GM19239 (cell line): ENCODE results near the gene FBXL7.

Experiments used
- DNase-seq: peaks from one replicate; pipeline ENCODE4 v3.0.0; 2011; ENCODE audit warnings: low spot score; ENCODE audit not compliant: insufficient read length
- FAIRE-seq: peaks from 2 replicates; lab custom pipeline; 2011; peaks lifted over from hg19 to GRCh38; lab: Jason Lieb, UNC

Gene FBXL7

DNA sequence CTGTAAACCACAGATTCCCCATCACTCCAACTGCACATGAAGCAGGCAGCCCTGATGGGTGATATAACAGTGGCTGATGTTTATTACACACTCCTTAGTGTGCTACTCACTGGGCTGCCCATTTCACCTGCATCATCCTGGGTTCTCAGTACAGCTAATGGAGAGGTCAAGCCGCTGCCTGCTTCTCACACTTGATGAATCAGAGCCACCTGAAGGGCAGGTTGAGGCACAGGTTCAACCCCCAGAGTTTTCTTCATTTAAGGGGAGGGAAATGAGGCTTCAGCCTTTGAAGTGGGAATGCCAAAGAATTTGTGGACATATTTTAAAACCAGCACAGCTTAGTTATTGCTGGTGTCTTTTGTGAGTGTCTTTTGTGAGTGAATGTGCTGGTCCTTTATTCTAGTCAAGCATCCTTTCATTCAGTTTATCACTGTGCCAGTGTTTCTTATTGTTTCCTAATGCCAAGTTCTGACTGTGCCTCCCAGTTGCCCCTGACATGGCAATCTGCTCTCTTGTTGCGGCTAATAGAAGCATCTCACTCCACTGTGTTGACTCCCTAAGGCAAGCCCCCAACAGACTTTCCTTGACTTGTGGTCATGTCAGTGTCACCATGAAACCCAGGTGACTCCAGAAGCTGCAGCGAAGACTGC lies 109.2 kb downstream of the FBXL7 start:
- DNase-seq, result no peak

DNA sequence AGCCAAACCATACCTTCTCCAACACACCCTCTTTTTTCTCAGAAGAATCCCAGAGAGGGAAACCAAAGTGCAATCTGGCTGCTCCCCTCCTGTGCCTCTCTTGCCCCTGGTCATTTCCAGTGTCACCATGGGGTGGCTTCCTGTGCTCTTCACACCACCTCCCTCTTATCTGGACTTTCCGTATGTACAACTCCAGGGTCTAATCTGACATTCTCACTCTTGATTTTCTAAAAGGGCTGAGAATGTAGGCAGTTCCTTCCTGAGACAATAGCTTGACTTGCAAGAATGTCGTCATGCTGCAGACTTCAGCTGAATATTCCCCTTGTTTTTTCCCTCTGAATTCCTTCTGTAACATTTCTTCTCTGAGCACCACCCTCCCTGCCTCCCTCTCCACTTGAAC lies 110.2 kb downstream of the FBXL7 start:
- no peak for DNase-seq
- no peak for FAIRE-seq

More for the DNA sequence above, 109.2 kb downstream of the FBXL7 start:
- no peak for FAIRE-seq

DNA sequence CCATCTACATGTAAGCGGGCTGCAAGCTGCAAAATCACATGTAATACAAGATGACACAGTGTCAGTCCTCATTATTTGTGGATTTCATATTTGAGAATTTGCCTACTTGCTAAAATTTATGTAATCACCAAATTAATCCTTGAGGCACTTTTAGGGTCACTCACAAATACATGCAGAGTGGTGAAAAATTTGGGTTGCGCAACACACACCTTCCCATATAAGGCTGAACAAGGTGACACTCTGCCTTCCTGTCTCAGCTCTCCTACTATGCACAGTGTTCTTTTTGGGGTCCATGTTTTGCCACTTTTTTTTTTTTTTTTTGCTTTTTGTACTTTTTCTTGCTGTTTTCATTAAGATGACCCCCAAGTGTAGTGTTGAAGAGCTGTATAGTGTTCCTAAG lies 111.0 kb downstream of the FBXL7 start:
- DNase-seq (no peak), FAIRE-seq (no peak)

DNA sequence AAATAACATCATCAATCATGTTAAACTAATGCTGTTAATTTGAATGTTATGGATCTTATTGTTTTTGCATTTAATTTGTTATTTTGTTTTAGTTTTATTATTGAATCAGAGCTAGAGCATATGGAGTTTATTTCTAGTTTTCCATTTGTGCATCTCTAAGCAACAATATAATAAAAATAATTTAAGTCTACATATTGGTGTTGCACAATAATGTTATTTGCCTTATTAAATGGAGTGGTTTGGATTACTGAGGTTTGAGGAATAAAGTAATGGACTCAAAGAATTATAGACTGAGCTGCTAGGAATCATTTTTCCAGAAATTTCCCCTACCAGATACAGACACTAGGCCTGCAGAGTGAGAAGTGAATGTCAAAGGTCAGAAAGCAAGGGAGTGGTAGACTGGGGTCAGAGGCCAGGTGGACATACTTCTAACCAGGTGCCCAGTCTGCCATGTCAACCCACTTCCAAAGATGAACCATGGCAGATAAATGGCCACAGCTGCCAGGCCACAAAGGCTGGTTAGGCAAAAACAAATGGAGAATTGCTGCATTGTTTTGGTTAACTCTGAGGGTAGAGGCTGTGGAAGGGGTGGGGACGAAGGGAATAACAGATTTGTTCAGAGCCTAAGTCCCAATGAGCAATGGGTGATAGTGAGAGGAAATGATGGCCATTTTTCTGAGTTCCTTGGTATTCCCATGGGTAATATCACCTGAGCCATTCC lies 113.1 kb downstream of the FBXL7 start:
- DNase-seq (no peak), FAIRE-seq (no peak)

DNA sequence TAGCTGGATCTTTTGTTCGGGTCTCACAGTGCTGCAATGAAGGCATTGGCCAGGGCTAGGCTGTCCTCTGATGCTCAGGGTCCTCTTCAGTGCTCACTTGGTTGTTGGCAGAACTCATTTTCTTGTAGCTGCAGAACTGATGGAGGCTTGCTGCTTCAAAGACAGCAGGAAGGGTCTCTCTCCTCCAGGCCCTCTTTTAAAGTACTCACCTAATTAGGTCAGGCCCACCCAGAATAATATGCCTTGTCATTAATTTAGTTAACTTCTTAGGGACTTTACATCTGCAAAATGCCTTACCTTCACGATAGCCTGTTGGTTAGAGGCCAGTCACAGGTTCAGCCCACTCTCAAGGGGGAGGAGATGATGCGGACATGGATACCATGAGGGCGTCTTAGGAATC lies 114.7 kb downstream of the FBXL7 start:
- no peak for DNase-seq
- FAIRE-seq, result no peak

DNA sequence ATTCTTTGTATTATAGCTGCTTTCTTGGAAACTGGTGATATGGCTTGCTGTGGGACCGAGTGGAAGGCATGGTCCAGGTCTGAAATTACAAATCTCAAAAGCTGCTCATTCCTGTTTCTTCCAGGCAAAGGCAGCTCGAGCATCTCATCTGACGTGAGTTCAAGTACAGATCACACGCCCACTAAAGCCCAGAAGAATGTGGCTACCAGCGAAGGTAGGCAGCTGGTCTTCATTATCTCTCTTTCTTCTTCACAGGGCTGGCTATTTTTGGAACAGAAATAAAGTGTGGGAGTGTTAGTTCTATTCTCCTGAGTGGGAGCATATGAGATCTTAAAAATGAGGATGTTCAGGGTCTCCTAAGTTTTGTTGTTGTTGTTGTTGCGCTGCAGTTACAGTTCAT lies 115.9 kb downstream of the FBXL7 start:
- FAIRE-seq, result no peak
- DNase-seq, result no peak

DNA sequence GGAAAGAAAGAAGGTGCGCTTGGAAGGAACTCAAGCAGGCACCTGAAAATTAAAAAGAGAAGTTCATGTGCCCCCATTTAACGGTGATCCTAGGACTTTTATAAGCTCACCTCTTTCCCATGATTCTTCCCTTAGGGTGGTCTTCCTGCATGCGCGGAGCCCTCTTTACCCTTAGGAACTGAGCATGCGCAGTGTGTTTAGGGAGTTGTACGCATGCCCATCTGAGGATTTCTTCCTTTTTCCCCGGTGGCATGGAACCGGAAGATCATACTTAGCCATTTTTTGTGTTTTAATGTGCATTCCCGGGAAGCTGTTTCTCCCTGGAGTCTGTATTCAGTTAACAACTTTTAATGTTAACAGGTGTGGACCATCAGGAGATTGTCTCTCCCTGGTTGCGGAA lies 119.0 kb downstream of the FBXL7 start:
- no peak for FAIRE-seq
- DNase-seq, result no peak

DNA sequence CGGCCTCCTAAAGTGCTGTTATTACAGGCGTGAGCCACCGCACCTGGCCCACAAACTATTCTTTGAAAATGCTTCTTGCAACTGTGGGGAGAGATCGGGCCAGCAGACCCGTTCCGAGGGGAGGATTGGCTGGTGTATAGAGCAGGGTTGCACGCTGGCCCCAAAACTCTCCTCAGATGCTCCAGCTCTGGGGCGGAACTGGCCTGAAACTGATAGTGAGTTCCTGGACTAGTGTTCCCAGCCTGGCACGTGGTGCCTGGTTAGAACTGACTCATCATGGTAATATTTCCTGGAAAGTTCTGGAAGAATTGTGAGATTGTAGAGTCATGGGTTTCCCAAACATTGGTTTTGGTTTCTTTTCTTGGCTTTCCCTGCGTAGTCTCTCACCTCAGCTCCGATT lies 120.5 kb downstream of the FBXL7 start:
- FAIRE-seq (no peak), DNase-seq (no peak)

DNA sequence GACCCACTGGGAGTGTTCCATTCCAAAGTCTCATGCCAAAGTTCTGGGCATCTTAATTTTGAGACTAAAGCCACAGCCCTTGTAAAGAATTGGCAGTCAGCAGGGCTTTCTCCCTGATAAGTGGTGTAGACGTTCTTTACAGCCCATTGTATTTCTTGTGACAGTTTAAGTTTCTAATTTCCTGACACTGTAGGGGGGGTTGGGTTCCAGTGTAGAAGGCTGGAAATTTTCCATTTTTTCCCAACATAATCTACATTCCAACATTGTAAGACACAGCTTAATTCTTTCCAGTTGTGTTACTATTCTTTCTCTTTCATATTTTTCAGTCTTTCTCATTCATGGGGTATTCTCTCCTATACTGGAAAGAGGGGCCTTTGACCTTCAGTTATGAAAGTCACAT lies 121.1 kb downstream of the FBXL7 start:
- FAIRE-seq (no peak), DNase-seq (no peak)

DNA sequence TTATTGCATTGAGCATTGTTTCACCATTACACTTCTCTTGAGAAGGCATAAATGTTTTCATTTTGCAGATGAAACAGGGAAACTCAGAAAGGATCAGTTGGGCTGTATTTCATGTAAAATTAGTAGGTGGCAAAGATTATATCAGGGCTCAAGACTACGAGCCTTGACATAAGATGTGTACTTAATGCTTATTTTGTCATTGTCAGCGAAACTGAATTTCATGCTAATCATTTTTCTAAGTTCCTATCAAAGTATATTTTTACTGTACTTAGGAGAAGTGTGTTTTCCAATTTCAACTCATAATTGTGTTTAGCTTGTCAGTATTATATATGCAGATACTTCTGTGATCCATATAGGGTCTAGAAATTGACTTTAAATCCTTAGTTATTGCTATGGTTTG lies 123.8 kb downstream of the FBXL7 start:
- FAIRE-seq (no peak), DNase-seq (no peak)

DNA sequence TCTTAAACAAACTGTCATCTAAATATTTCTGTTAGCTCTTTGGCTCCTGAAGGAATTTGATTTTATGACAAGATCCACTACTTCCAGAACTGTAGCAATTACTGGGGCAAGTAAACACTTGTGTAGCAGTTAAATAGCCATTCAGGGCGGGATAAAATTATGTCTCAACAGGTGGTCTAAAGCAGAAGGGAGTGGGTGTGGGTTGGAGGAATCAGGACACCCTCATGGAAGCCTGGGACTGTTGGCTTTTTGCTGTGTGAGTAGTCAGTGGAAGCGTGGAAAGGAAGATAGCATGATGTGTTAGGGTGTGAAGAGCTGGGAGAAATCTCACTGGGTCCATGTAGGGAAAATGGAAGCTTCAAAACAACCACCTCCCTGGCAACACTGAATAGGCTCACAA lies 127.1 kb downstream of the FBXL7 start:
- DNase-seq (no peak), FAIRE-seq (no peak)

DNA sequence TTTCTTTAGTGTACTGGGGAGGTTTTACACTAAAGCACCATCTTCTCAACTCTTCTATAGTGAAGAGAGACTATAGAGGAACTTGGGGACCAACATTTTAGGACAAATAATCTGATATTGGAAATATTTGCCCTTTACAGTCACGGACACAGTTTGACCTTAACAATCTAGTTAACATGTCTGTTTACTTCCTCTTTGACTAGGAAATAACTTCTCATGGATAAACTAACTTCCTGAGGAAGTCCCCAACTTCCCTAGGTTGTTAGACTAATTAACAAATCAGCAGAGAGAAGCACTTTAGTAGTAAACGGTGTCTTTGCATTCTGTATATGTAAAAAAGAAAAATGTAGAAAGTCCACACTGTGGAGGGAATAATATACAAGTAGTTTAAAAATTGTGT lies 127.7 kb downstream of the FBXL7 start:
- no peak for FAIRE-seq
- no peak for DNase-seq

DNA sequence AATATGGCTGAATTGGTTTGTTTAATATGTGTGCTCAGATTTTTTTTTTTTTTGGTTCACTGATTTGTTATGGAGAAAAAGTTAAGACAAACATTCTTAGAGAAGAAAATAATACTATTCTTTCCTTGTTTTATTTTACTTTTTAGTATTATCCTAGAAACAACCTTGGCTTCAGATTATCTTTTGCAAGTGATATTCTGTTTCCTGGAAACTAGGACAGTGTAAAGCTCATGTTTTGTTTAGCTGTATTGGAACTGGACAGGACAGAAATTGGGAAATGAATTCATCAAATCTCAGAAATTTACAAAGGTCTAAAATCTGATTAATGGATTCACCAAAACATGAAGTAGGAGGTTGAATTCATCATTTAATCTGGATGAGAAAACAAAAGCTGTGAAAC lies 130.5 kb downstream of the FBXL7 start:
- FAIRE-seq, result no peak
- DNase-seq, result no peak

DNA sequence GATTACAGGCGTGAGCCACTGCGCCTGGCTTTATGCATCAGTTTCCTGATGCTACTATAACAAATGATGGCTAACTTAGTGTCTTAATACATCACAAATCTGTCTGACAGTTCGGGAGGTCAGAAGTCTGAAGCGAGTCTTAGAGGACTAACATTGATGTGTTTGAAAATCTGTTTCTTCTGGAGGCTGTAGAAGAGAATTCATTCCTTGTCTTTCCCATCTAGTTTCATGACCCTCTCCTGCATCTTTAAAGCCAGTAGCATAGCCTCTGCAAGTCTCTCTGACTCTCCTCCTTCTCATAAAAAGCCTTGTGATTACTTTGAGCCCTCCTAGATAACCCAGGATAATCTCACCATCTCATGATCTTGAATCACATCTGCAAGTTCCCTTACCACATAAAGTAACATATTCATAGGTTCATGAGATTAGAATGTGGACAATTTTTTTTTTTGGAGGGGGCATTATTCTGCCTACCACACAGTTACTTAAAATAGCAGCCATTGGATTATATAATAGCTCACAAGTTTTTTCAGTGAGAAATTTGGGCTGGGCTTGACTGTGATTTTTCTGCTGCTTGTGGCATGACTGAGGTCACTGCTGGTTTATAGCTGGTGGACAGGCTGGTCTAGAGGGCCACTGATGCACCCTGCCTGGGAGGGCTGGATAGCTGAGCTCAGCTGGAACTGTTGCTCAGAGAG lies 134.8 kb downstream of the FBXL7 start:
- DNase-seq (no peak), FAIRE-seq (no peak)

DNA sequence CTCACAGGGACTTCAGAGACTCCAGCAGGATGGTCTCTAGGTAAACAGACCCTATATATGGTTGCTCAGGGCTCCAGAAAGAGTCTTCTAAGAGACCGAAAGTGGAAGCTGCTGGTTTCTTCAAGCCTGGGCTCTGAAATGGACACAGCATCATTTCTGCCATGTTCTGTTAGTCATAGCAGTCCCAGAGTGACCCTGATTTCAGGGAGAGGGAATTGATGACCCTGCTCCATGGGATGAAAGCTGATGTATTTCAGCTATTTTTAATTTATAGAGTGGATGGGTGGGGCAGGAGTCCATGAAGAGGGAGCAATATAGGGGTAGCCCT lies 135.3 kb downstream of the FBXL7 start:
- no peak for DNase-seq
- FAIRE-seq, result no peak

DNA sequence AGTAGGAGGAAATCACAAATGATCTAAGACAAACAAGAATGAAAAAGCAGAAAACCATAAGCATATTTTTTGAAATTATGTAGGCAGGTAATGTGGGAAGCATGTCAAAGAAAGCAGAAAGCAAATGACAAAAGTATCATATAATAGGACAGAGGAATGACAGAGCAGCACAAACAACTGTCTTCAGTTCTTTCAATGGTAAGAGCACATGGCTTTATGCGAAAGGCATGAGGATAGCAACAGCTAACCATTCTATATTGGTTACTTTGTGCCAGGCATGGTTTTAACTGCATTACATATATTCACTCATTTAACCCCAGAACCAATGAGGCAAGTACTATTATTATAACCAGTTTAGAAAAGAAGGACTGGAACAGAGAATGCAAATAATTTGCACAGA lies 137.4 kb downstream of the FBXL7 start:
- FAIRE-seq, result no peak
- no peak for DNase-seq

DNA sequence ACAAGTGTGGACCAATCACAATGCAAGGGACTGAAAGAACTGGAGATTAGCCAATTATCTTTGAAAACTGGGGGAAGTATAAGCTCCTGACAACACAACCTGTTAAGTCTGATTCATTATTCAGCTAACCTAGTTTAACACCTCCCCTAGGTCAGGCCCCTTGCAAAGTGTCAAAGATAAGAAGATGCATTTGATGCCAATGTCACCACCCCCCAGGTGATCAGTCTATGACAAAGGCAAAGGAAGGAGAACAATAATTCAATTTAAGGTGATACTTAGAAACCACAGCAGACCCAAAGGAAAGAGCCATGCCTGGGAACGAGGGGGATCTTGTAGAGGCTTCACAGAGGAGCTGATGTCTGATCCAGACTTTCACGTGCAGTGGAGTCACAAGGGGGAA lies 137.9 kb downstream of the FBXL7 start:
- FAIRE-seq (no peak), DNase-seq (no peak)

DNA sequence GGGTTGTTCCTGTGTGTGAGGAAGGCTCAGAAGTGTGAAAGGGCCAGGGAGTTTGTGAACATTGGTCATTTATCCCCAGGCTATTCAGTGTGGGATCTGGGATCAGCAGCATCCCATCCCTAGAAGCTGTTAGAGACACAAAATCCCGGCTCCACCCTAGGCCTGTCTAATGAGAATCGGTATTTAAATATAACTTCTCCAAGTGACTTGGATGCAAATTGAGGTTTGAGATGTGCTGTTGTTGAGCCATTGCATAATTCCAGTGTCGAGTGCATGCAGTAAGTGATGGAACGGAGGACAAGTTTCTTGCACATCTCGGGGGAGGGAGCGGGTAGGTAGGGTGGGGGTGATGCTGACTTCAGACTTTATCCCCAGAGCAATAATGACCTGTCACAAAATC lies 138.3 kb downstream of the FBXL7 start:
- DNase-seq, result no peak
- FAIRE-seq, result no peak

DNA sequence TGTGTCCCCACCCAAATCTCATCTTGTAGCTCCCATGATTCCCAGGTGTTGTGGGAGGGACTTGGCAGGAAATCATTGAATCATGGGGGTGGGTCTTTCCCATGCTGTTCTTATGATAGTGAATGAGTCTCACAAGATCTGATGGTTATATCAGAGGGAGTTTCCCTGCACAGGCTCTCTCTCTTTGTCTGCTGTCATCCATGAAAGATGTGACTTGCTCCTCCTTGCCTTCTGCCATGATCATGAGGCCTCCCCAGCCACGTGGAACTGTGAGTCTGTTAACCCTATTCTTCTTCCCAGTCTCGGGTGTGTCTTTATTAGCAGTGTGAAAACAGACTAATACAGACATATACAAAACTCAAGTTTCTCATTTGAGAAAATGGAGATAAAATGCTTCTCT lies 139.3 kb downstream of the FBXL7 start:
- no peak for FAIRE-seq
- no peak for DNase-seq

DNA sequence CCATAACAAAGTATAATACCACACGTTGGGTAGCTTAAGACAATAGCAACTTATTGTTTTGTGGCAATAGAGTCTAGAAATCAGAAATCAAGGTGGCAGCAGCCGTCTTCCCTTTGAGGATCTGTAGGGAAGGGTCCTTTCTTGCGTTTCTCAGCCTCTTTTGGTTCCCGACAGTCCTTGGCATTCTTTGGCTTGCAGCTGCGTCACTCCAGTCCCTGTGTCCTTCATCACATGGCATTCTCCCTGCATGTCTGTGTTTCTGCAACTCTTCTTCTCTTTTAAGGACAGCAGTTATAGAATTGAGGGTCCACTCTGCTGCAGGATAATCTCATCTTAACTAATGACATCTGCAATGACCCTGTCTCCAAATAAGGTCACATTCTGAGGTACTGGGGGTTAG lies 140.1 kb downstream of the FBXL7 start:
- no peak for FAIRE-seq
- DNase-seq, result no peak

DNA sequence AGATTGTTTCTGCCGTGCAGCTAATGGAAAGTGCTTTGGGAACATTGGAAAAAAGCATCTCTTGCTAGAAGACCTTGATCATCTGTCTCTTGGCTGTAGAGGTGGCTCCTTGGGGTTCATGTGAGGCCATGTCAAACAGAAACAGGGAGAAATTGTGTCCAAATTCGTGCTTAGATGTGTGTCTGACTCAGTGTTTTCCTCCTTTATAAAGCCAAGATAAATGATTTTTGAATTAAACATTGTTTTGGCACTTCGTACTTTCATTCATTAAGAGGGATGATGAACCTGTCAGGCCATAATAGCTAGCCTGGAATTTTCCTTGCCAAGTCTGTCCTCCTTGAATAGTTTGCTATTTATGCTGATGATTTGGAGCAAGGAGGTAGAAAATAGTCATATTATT lies 143.8 kb downstream of the FBXL7 start:
- FAIRE-seq, result no peak
- no peak for DNase-seq
